ENCODE data around the gene CCDC14.

DNA sequence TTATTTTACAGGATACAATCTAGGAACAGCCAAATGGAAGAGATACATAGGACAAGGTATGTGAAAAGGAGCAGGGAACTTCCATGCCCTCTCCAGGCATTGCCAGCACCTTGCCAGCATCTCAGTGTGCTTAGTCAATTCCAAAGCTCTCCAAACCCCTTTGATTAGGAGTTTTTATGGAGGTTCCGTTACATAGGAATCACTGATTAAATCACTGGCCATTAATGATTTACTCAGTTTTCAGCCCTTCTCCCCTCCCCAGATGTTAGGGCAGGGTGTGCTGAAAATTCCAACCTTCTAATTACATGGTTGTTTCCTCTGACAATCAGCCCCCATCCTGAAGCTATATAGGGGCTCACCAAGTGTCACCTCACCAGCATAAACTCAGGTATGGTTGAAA, 88.4 kb downstream of the CCDC14 start:
- TF ChIP-seq POLR2A (IDR thresholded peaks at IDR 0.05) (no peak), CTCF (IDR thresholded peaks at IDR 0.05) (no peak), POLR2AphosphoS5 (IDR thresholded peaks at IDR 0.05) (no peak)
